COLO668 (cell line): Measurements from ENCODE around the gene SMIM20.
"Not testable (repeated sequence)": the region's sequence is repeated elsewhere in the genome, so short reads cannot be mapped to it uniquely, and the experiment has no call there.

ENCODE experiments used
- DNase-seq: peaks from one replicate; lab custom pipeline; 2025; ENCODE audit not compliant: unreplicated experiment; lab: John Stamatoyannopoulos, UW

The SMIM20 gene

DNA sequence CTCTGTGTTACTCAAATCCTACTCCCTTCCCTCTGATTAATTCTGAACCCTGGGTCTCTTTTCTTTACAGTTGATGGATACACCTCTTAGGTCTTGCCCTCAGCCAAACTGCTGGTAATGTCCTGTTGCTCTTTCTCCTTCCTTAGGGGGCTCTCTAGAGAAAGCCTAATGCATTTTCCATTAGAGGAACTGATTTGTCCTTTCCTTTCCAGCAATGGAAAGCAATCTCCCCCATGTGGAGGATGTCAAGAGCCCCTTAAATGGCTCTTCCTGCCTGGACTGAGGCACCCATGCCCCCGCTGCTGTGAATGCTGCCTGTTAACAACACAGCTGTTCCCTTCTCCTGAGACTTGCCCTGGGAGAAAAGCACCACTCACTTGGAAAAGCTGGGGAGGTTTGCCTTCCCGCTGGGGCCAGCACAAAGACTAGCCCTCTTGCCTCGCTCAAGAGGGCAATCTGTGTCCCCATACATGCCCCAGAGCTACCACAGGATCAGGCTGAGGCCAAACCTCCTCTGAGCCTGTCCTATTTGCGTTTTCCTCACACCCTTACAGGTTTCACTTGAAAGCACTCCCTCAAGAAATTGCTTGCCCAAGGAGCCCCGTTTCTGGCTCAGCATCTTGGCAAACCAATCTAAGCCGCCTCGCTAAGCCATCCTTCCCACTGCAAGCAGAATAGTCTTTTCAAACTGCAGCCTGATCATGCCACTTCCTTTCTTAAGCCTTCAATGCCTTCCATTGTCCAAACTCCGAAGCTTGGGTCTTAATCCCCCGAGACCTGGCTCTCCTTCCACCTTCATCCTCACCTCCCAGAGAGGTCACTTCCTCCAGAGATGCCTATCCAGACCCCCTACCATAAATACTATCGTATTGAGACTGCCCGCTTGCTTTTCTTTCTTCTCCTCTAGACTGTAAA, 23.2 kb upstream of the SMIM20 start:
- no peak for DNase-seq

DNA sequence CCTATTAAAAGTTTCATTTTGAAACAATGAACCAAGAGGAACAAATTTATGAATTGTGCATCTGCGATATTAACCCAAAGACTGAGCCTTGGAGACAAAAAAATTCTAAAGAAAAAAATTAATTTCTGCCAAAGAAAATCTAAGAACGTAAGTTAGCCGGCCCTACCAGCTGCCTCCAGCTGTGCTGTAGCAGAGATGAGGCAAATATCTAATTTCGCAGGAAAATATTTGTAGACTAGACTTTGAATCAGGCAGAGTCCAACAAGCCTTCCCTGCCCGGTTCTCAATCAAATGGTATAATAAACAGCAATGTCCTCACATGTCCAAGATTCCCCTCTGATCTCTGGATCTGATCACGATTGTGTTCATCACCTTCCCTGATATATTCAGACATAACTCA, 21.2 kb upstream of the SMIM20 start:
- DNase-seq, result no peak

GRCh38 chr4:25896776-25897539, 17.1 kb upstream of the SMIM20 start:
- no peak for DNase-seq

- no peak for DNase-seq
These were observed 13.7 kb upstream of the SMIM20 start for GRCh38 chr4:25900310-25900709.

GRCh38 chr4:25901030-25901430, 13.0 kb upstream of the SMIM20 start:
- DNase-seq, result no peak

- no peak for DNase-seq
These were observed 9.9 kb upstream of the SMIM20 start for GRCh38 chr4:25903900-25904747.

- DNase-seq, result no peak
These were observed 9.3 kb upstream of the SMIM20 start for GRCh38 chr4:25904748-25905082.

GRCh38 chr4:25905371-25905770, 8.6 kb upstream of the SMIM20 start:
- DNase-seq, result no peak

- DNase-seq, result not testable (repeated sequence)
These were observed 7.9 kb upstream of the SMIM20 start for GRCh38 chr4:25906113-25906512.

DNA sequence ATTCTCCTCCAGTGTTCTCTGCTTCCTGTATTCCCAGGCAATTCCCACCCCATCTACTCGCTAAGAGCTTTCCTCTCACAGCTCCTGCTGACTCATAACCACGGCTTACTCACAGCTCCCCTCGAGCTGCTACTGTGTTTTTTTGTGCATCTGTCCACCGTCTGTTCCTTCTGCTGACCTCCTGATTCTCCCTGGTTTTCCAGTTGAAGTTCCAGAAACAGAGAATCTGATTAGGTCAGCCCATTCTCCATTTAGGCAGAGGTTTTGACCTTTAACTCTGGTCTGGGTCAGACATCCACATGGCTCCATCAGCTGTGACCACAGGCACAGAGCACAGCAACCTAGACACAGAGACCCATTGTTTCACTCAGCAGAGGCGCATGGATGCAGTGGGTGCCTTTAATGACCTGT, 5.5 kb upstream of the SMIM20 start:
- no peak for DNase-seq

GRCh38 chr4:25911356-25911755, 2.7 kb upstream of the SMIM20 start:
- DNase-seq, result no peak

DNA sequence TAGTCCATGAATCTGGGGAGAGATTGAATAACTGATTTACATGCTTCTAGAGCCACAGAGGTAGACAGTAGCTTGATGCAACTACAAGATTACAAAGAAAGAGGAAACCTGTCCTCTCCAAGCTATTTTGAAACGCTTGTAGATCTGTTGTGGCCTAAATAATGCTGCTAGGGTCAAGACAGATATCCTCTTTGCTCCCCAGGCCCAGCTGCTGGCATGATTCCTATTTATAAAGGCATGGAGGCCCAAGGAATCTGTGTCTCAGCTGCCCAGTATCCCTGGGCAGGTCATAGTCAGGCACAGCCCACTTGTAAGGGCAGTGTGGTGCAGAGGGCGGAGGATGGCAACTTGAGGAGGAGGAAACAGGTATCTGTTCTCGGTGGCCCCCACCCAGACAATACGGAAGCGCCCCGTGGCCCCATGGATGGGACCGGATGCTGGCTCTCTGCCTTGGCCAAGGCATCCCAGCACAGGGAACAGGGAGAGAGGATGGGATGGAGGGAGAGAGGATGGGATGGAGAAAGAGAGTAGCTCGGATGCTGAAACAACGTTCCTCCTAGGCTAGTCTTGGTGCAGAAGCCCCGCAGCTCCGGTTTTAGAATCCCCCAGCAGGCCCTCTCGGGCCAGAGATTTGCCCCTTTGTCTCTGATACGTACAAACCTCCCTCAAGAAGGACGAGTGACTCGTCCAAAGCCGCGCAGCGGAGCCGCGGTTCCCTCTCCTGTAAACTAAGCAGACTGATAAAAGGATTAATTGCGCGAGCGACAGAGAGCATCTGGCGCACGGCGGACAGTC, 767 bp upstream of the SMIM20 start:
- peak; percentile 55 for DNase-seq

GRCh38 chr4:25914670-25915352, 791 bp downstream of the SMIM20 start:
- DNase-seq, result no peak

DNA sequence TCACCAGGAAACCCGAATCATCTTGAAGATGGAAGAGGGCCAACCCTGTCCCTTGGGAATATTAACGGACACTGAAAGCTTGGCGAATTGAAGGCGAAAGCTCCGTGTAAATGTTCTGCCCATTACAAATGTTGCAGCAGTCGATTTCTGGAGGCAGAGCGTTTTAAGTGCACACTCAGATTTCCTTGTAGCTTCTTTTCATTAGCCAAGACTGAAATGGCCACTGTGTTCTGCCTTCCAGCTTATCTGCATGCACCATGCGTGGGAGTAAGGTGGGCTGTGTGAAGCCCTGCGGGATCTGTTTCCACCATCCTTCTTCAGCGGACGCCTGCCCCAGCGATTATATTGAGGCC, 1.3 kb downstream of the SMIM20 start:
- no peak for DNase-seq

- DNase-seq, result no peak
These were observed 2.9 kb downstream of the SMIM20 start for GRCh38 chr4:25916870-25917269.

GRCh38 chr4:25919676-25920075, 5.7 kb downstream of the SMIM20 start:
- DNase-seq, result peak; percentile 39

DNA sequence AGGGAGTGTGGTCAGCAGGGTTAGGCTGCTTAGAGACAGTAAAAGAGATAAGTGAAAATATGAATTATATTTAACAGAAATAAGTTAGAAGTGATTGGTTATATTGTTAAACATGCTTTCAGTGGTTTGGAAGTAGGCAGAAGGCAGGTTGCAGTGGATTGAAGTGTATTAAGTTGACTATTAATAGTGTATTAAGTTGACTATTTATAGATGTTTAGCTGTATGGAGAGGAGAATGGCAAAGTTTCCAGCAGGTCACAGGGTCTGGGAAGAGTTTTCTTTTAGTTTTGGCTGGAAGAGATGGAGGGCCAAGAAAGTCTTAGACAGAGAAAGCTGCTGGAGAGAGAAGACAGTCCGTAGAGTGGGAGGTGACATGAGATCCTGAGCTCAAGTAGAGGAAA, 7.9 kb downstream of the SMIM20 start:
- no peak for DNase-seq

DNA sequence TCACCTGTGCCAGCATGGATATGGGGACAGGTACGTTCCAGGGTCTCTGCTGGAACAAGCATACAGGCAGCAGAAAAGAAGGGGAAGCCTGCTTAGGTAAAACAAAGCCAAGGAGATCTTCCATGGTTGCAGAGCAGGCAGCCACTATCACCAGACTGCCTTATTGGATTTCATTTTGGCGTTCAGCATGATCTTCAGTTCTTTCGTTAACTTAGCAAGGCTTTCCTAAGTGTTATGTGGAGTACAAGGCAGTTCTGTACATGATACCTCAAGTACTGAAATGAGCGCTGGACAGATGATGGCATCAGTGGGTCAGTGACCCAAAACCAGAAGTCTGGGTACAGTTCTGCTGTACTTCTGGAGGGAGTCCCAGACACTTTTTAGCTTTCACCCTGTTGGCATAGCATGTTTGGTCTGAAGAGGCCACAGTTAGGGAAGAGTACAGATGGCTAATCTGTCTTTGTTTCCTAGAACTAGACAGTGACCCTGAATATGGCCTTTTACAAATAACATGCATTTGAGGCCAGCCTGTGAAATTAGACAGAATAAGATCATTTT, 8.9 kb downstream of the SMIM20 start:
- no peak for DNase-seq

GRCh38 chr4:25923745-25924144, 9.7 kb downstream of the SMIM20 start:
- no peak for DNase-seq
